Peyer's patch (tissue), 4 donors: Measurements from ENCODE around the gene TOR2A.

Experiments
- CTCF ChIP-seq, 6 experiments: fragments of 450-650 bp in 4 of 6; fragments of 200-600 bp in 2 of 6; sonication (generic) in 1 of 6; IDR thresholded peaks; one replicate each; pipeline ENCODE4 v1.5.1; 2017 to 2019; ENCODE audit warnings: antibody characterized with exemption in 6 of 6, mild to moderate bottlenecking in 3 of 6, moderate library complexity in 1 of 6
- POLR2A ChIP-seq, 2 donors: fragments of 450-650 bp; IDR thresholded peaks; one replicate each; pipeline ENCODE4 v1.5.1; 2017; ENCODE audit warnings: antibody characterized with exemption in 2 of 2, mild to moderate bottlenecking in 2 of 2, moderate library complexity in 2 of 2

- no peak for TF ChIP-seq CTCF (IDR thresholded peaks at IDR 0.05)
- no peak for TF ChIP-seq POLR2A (IDR thresholded peaks at IDR 0.05)
Measured at GRCh38 chr9:127723013-127723412, 12.1 kb downstream of the TOR2A start.
